Measurements from ENCODE around the gene DNAJC5. TPM values are rescaled to one million over a fixed set of nuclear protein-coding genes. Genes with fewer than 3 reads are reported as not detected.

DNAJC5 gene
- total RNA-seq, 1 donor from 2014 or later = 25.5 TPM

DNA sequence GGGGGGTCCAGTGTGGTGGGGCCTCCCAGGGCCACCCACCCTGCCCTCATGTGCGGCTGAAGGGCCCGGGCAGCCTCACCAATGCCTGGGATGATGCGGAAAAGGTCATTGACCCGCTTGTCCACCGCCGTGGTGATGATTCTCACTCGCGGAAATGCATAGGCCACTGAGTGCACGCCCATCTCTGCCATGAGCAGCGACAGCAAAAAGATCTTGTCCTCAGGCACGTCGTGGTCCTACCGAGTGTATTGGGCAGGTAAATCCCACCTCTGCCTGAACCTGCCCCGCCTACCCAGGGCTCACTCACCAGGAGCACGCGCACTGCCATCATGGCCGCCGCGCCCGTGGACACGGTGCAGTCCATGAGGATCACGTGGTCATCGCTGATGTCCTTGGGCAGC is 45.1 kb downstream of the DNAJC5 start:
- DNase-seq (ENCODE audit: low spot score) = no peak

DNA sequence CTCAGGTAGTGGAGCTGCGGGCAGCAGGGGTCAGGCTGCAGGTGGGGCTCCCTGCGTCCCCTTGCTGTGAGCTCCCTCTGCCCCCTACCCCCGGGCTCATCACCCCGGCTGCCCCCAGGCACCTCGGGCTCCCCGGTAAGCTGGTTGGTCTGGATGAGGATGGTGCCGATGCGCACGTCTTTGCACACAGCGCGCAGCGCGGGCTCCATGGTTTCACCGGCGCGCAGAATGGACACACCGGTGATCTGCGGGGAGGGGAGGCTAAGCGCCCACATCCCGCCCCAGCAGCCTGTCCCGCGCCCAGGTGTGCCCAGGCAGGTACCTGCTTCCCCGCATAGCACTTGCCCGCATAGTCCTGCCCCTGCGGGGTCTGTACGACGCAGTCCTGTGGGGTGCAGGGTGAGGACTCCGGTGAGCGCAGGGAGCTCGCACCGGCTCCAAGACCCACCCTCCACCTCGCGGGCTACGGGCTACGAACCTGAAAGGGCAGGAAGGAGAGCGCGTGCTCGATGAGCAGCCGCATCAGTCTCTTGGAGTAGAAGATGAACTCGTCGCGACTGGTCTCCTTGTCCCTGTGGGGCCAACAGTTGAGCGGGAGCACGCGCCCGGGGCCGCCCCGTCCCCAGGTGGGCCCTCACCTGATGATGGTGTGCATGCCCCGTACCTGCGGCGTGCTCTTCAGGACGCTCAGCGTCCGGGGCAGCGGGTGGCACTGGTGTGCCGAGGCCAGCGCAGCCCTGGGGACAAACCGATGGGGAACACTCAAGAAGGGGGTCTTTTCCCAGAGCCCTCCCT is 45.7 kb downstream of the DNAJC5 start:
- no peak for DNase-seq (ENCODE audit: low spot score)

DNA sequence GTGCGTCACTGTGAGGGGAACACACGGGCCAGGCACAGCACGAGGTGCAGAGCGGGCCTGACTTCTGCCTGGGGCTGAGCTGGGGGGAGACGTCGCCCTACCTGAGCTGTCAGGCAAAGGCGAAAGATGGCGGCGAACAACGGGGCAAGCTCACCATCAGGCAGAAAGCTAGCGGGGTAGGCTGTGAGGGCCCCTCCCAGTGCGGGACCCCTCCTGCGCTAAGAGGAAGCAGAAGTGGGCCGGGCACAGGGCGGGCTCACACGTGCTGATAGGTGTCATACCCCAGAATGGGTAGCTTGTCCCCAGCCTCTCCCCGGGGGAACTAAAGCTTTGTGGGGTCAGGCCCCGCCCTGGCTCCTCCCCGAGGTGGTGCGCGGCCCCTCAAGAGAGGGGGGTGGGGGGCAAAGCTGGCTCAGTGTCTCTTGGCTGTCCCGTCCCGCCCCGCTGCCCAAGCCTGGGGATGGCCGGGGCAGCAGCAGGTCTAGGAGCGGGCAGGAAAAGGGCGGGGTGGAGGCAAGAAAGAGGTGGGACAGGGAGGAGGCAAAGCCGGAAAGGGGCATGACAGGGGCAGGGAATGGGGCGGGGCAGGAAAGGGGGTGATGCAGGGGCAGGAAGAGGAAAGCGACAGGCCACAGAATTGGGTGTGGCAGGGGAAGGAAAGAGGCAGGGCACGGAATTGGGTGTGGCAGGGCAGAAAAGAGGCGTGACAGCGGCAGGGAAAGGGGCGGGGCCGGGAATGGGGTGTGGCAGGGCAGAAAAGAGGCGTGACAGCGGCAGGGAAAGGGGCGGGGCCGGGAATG is 46.6 kb downstream of the DNAJC5 start:
- no peak for DNase-seq (ENCODE audit: low spot score)

DNA sequence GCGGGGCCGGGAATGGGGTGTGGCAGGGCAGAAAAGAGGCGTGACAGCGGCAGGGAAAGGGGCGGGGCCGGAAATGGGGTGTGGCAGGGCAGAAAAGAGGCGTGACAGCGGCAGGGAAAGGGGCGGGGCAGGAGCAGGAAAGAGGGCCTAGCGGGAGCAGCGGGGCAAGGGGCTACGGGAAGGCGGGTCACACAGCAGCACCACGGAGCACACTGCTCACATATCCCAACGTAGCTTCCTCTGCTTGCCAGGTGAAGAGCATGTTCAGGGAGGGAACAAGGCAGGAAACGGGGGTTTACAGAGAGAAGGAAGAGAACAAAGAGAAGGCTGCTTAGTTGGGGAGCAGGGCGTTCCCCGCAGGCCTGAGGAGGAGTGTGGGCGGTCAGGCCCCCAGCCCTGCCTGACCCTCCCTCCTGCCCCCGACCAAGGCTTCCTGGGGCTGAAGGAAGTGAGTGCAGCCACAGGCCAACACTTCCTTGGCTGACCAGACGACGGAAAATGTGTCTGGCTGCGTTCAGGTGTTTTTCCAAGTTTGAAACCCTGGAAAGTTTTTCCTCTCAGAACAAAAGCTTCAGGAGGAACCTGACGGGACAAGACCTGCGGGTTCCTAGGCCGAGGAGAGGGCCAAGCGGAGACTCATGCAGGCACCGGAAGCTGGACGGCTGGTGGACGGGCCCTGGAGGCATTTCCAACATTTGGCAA is 47.5 kb downstream of the DNAJC5 start:
- DNase-seq (ENCODE audit: low spot score) = no peak

DNA sequence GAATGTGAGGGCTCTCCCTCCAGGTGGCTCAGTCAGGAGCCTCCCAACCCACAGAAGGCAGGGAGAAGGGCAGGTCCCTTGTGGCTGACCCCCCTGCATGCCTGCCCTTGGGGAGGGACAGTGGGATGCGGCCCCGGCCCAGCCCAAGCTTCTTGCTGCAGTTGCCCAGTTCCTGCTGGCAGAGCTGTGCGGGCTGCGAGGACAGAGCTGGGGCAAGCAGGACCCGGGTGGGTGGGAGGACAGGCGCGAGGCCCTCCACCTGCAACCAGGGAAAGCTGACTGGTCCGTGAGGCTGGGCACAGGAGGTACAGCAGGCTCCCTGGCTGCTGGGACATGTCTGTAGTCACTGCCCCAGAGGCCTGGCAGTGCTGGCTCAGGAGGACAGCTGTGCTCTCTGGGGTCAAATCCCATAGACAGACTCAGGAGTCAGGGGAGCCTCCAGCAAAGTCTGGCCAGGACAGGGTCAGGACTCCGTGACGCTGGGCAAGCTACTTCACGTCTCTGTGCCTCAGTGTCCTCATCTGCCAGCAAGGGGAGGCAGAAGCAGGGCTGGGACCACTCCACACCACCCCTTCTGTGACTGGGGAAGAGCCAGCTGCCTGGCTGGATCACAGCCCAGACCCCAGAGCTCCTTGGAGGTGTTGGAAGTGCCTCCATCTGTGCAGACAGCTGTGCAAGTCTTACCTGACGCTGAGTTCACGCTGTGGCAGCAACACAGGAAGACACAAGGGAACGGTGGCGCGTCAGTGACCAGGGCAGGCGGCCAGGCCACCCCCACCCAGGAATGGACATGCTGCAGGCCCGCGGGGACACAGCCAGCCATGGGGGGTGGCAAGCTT is 48.3 kb downstream of the DNAJC5 start:
- DNase-seq (ENCODE audit: low spot score) = no peak

DNA sequence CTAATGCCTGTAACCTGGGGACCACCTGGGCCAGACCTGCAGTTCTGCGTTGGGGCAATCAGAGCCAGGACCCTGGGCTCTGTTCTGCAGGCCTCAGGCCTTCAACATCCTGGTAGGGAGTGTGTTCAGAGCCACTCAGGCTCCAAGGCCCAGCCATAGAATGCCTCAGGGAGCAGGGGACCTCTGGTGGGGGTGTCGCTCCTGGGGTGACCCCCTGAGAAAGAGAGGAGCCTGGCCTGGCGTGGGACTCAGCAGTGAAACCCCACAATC is 48.8 kb downstream of the DNAJC5 start:
- DNase-seq (ENCODE audit: low spot score) = no peak

DNA sequence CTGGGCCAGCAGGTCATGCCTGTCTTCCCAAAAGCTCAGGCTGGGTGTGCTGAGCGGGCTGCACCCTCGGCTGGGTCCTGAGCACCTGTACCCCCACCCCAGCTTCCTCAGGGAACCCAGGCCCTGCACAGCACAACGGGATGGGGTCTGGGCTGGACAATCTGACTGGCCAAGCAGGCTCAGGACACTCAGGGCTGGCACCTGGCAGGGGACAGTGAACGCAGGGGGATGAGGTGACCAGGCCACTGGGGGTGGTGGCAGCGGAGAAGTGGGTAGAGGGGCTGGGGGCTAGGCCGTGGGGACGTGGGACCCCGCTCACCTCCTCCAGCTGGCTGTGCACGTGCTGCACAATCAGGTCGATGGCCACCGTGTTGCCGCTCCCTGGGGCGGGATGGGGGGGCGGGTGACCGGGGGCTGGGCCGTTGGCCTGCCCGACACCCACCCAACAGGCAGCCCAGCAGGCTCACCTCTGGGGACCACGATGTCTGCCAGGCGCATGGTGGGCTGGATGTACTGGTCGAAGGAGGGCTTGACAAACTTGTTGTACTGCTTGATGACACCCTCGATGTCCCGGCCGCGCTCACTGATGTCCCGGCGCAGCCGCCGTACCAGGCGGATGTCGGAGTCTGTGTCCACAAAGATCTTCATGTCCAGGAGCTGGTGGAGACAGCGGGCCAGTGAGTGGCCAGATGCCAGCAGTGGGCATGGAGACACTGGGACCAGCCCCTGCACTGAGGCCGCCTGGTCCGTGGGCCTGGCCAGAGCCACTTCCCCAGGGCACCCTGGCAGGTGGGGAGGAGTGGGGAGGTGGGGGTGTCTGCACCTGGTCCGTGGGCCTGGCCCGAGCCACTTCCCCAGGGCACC is 49.4 kb downstream of the DNAJC5 start:
- DNase-seq (ENCODE audit: low spot score) = no peak

DNA sequence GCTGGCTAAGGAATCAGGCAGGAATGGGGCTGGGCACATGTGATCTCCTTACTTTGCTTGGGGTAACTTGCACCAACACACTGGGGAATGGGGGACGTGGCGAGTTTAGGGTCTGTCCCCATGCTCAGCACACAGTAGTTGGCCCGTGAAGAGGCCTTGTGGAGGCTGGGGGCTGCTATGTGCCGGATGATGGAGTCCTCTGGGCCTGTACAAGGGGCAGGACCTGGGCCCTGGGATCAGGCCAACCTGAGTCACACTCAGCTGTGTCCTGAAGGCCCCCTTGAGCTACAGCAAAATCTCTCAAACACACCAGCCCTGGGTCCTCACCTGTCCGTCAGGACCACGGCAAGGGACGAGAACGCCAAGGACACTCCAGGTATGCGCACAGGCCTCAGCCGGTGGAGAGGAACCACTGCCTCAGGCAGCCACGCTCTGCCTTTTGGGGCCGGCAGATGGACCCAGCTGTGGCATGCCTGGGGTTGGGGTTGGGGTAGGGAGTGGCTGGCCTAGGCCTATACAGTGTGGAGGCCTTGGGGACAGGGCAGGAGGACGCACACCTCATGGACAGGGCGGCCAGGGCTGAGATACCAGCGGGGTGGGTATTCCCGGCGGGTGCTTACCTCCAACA is 50.2 kb downstream of the DNAJC5 start:
- no peak for DNase-seq (ENCODE audit: low spot score)

DNA sequence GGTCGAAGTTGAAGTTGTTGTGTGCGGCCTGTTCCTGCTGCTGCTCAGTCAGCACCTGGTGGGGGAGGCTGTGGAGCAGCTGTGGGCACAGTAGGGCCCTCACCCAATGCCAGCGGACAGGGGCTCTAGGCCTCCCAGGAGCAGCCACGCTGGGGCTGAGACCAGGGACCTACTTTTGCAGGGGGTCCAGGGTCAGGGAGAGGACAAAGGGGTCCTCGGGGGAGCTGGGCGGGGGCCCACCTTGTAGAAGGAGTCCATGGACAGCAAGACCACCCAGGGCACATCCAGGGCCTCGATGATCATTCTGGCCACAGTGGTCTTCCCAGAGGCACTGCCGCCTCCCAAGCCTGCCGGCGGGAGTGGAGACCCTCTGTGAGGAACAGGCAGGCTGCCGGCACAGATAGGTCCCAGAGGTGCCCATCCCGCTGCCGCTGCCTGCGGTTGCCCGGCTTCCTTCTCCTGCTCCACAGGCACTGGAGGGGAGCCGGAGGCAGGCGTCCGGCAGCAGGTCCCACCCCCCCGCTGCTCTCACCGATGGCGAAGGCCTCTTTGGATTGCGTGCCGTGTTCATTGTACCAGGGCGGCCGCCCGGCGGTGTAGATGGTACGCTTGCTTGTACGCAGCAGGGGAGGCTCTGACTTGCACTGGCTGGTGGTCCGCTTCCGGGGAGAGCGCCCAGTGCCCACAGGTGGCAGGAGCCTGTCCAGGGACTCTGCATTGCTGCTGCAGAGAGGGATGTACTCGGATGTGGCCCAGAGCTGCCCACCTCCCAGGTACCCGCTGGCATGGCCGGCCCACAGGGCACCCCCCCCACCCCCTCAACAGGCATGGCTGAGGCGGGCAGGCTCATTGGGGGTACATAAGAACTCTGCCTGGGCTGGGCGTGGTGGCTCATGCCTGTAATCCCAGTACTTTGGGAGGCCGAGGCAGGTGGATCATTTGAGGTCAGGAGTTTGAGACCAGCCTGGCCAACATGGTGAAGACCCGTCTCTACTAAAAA is 51.3 kb downstream of the DNAJC5 start:
- DNase-seq (ENCODE audit: low spot score) = no peak

DNA sequence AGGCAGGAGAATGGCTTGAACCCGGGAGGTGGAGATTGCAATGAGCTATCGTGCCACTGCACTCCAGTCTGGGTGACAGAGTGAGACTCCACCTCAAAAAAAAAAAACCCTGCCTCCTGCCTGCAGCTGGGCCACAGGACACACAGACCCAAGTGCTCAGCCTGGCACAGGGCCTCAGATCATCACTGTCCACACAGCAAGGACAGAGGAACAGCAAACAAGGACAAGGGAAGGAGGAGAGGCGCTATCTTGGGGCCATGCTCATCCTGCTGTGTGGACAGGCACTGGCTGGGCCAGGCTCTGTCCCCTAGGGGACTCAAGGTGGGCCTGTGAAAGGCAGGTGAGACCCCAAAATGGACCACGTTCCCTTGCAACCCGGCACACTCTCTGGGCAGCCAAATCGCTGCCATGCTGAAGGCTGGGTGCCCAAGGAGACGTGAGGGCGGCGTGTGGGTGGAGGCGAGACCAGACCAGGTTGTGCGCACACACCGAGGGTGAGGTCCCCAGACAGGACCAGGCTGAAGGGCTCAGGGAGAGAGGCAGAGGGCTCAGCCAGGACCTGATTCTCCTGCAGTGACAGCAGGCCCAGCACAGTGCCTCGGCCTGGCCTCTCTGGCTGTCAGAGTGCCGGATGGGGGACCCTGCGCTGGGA is 52.2 kb downstream of the DNAJC5 start:
- DNase-seq (ENCODE audit: low spot score) = no peak

DNA sequence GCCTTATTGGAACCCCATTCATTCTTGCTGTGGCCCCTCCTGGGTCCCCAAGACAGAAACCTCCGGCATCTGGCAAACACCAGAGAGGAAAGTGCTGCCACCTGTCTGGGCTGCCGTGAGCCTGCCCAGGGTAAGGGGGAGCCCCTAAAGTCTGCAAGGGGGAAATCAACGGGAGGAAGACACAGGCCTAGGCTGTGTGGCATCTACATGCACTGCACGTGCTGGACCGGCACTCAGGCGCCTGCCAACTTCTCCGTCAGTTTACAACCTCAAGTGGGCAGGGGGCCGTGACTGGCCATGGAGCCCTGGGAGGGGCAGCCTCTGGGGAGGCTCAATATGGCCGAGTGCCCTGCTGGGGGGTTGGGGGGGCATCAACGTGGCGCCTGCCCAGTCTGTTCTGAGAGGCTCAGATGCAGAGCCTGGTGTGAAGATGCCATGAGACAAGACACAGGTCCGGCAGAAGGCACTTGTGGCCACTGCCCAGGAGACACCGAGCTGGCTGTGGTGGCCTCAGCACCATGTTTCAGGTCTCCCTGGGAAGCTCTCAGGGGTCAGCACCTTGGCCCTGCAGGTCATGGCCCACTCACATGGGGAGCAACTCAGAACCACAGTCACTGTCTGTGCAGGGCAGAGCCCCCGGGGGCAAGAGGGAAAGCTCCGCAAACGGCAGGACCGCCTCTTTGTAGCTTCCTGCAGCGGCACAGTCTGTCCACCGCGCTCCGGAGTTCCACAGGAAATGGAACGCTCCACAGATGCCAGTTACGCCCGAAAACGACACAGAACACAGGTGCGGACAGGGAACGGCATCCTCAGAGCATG is 52.9 kb downstream of the DNAJC5 start:
- DNase-seq (ENCODE audit: low spot score) = no peak

DNA sequence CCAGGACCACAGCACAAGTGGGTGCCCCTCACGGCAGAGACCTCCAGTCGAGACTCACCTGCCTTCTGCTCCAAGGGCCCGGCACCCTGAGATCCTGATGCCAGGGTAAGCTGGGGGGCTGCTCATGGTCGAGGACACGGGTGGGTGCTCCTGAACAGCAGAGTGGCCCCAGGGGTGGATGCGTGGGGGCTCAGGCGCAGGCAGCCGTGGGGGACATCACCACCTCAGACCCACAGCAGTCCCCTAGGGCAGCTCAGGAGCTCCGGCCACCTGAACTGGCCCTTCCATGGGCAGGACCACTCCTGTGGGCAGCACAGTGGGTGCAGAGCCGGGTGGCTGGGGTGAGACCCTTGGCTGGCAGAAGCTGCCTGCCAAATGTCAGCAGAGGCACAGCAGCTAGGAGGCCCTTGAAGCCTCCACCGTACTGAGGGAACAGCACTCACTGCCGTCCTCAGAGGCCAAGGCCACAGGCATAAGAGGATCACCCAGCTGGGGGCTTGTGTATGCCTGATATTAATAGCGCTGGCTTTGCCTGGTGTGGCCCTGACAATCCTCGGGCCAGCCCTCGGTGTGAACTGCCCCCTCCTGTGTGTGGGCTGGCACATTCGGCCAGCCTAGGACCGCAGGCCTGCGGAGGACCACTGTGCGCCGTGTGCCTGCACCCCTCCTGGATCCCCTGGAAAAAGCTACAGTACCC is 55.9 kb downstream of the DNAJC5 start:
- no peak for DNase-seq (ENCODE audit: low spot score)

DNA sequence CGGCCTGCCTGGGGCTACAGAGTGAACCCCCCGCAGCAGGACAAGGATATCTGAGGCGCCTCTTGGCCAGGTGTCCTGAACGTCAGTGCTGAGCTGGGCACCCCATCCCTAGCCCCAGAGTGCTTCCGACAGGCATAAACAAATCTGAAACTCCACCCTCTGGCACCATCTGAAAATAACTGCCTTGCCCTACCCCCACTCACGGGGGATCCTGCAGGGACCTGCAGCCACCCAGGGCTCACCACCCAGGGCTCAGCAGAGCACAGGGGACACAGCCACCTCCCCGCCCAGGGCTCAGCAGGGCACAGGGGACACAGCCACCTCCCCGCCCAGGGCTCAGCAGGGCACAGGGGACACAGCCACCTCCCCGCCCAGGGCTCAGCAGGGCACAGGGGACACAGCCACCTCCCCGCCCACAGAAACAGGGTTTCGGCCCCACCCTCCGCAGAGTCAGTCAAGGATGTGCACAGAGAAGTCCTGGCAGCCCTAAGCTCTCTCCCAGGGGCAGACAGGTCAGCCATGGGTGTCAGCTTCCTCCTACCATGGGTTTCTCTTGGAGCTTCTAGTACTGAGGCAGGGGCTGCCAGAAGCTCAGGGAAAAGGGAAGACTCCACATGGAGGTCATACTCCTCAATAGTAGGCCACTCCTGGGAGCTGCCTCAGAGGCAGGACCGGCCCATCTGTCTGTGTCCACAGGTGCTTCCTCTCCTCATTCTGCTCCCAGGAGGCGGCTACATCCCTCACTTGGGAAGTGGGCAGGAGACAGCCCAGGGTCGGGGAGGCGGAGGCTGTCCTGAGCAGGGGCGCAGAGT is 56.7 kb downstream of the DNAJC5 start:
- DNase-seq (ENCODE audit: low spot score) = no peak

DNA sequence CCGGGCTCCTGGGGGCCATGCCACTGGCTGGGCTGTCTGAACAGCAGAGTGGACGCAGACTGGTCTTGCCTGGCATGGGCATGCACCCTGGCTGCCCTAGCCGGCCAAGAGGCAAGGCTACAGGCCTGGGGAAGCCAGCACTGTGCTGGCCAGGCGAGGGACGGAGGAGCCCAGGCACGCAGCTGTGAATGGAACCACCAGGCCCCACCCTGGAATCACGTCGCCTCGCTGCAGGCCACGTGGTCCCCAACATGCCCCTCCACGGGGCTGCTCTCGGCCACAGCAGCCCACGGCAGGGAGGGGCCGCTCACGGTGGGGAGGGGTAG is 57.2 kb downstream of the DNAJC5 start:
- DNase-seq (ENCODE audit: low spot score) = no peak

DNA sequence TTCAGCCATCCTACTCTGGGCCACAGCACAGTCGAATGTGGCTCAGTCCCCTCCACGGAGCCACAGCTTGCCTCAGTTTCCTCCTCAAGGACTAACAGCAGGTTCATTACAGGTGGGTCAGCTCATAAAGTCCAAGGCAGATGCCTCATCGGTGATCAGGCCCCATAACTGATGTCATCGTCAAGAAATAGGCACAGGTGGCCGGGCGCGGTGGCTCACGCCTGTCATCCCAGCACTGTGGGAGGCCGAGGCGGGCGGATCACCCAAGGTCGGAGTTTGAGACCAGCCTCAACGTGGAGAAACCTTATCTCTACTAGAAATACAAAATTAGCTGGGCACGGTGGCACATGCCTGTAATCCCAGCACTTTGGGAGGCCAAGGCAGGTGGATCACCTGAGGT is 57.8 kb downstream of the DNAJC5 start:
- no peak for DNase-seq (ENCODE audit: low spot score)

DNA sequence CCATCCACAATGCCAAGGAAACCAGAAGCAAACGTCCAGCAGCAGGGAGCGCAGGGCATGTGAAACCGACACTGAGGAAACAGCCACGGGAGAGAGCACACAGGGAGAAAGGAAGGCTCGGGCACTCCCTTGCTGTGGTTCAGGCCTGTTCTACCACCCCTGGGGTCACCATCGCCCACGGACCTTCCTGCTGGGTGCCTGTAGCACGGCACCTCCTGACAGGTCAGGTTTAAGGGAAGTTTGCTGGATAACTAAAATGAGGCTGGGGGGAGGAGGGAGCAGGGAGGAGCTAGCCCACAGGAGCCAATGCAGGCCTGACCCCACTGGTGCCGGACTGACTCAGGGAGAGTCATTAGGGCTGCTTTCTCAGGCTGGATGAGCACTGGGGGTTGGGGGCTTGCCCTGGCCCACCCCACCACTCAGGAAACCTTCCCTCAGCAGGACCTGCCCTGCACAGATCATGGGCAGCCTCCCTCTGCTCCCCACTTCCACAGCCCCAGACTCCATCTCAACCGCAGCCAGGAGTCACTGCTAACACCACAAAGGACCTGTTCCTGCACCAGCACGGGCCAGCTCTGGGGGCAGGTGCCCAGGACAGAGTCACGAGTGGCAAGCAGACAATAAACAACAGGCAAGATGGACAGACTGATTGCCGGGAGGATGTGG is 59.0 kb downstream of the DNAJC5 start:
- DNase-seq (ENCODE audit: low spot score) = no peak

All from umbilical cord (tissue), 2 donors.